Transverse colon (tissue), 4 donors: ENCODE data around the gene TAOK2.

Experiments used
- CTCF ChIP-seq, 5 experiments: fragments of 200-600 bp in 3 of 5; fragments of 450-650 bp in 2 of 5; sonication (generic) in 3 of 5; IDR thresholded peaks; 1 replicate in 2 of 5; 2 replicates in 3 of 5; pipeline ENCODE4 v1.5.1; 2016 to 2017; ENCODE audit warnings: antibody characterized with exemption in 5 of 5, inconsistent platforms in 3 of 5, mild to moderate bottlenecking in 2 of 5, moderate library complexity in 1 of 5
- EP300 ChIP-seq: sonication (generic); formaldehyde crosslinking; IDR thresholded peaks from one replicate; pipeline ENCODE4 v1.6.1; 2017; ENCODE audit warnings: antibody characterized with exemption, low read depth
- POLR2A ChIP-seq: fragments of 450-650 bp; IDR thresholded peaks from one replicate; pipeline ENCODE4 v1.6.1; 2016; ENCODE audit warnings: antibody characterized with exemption, mild to moderate bottlenecking, moderate library complexity
- POLR2AphosphoS5 ChIP-seq, 3 donors: sonication (generic); formaldehyde crosslinking; IDR thresholded peaks; one replicate each; pipeline ENCODE4 v1.6.1; 2016; ENCODE audit warnings: antibody characterized with exemption in 3 of 3

- TF ChIP-seq CTCF (IDR thresholded peaks at IDR 0.05) (no peak), POLR2A (no peak), POLR2AphosphoS5 (IDR thresholded peaks at IDR 0.05) (no peak), EP300 (no peak)
These were observed 50.8 kb downstream of the TAOK2 start for GRCh38 chr16:30024451-30024850.
